H1 (cell line): Measurements from ENCODE around the gene PTPN1.

Experiments
- CREB1 ChIP-seq: IDR thresholded peaks from 2 replicates; pipeline ENCODE4 v1.6.1; 2012; ENCODE audit warnings: inconsistent platforms
- TBP ChIP-seq: IDR thresholded peaks from 2 replicates; pipeline ENCODE4 v1.6.1; 2011; ENCODE audit warnings: low read depth, low read length, improper control_type of control experiment
- TF ChIP-seq, protein P1 (sequence below): IDR thresholded peaks from 2 replicates; pipeline ENCODE4 v1.6.1; 2011; ENCODE audit warnings: low read depth, mild to moderate bottlenecking, low read length; ENCODE audit not compliant: insufficient read depth

DNA sequence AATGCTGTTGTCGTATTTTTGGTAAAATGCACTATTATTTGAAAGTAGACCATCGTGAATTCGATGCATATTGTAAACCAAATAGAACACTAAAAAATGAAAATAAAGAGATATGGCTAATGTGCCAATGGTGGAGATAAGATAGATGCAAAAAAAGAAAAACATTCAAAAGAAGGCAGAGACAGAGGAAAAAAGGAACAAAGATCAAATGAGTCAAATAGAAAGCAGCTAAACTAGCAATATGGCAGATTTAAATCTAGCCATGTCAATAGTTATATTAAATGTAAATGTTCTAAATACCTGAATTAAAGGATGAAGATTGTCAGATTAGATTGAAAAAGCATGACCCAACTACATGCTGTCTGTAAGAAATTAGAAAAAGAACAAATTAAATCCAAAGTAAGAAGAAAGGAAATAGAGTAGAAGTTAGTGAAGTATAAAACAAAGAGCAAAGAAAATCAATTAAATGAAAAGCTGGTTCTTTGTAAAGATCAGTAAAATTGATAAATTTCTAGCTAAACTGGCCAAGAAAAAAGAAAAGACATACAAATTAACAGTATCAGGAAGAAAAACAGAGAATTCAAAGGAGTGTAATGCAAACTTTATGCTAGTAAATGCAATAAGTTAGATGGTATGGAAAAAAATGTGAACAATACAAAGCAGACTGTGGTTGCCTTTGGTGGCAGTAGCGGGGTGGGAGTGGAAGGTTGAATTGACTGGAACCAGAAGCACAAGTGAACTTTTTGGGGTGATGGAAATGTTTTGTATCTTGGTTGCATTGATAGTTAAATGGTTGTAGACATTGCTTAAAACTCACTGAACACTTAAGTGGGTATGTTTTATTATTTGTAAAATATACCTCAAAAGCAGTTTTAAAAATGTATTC, 44.8 kb downstream of the PTPN1 start:
- TF ChIP-seq CREB1 (no peak), TBP (no peak)
- TF ChIP-seq, protein P1, sequence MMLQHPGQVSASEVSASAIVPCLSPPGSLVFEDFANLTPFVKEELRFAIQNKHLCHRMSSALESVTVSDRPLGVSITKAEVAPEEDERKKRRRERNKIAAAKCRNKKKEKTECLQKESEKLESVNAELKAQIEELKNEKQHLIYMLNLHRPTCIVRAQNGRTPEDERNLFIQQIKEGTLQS, result no peak
